ENCODE measurements around the gene SDC4. TPM values are rescaled to one million over a fixed set of nuclear protein-coding genes. Genes with fewer than 3 reads are reported as not detected.

SDC4 gene
- total and polyA plus RNA-seq, 2 experiments from 2014 or later, result 410 to 454 TPM

- H3K27me3 ChIP-seq (replicated peaks; ENCODE audit: insufficient read depth), result no peaks in the 10 kb centered on the region
- no peak for TF ChIP-seq EZH2 (IDR thresholded peaks at IDR 0.05; ENCODE audit: insufficient read depth, poor library complexity, severe bottlenecking)
- TF ChIP-seq EZH2phosphoT487 (IDR thresholded peaks at IDR 0.05; ENCODE audit: insufficient read depth, low read depth), result no peak
- H3K4me1 ChIP-seq (ENCODE audit: insufficient read depth), result no peaks in the 10 kb centered on the region
- 0 out of 2 replicates have a peak overlapping the region, but pooled peaks have one; percentile 3 for H3K27ac ChIP-seq
- no peak overlapping the region for H3K9ac ChIP-seq
- no peak for DNase-seq
- no peaks in the 10 kb centered on the region for H3K9me3 ChIP-seq (ENCODE audit: low read depth)
- peaks cover 47% of the 10 kb centered on the region for H3K36me3 ChIP-seq (ENCODE audit: low read depth)
- H2AFZ ChIP-seq, result no peak overlapping the region
- no peak overlapping the region for H3K4me3 ChIP-seq
- in situ Hi-C loops (cut with MboI), result no loop called here
- 59 to 75% methylated on average over 4 to 6 of the region's 6 CpGs for WGBS, 2 experiments (ENCODE audit: low coverage in 1 of 2, low lambda C conversion rate in 2 of 2, missing lambda C conversion rate in 2 of 2)
- peaks cover 80% of the 10 kb centered on the region for H3F3A ChIP-seq (ENCODE audit: insufficient read depth)
- H4K20me1 ChIP-seq (ENCODE audit: insufficient read depth), result no peaks in the 10 kb centered on the region
- no peak overlapping the region for H3K4me2 ChIP-seq (ENCODE audit: unreplicated experiment)
- no peaks in the 10 kb centered on the region for H3K9me2 ChIP-seq (ENCODE audit: insufficient read depth)
- H3K79me2 ChIP-seq (ENCODE audit: insufficient read depth), result peaks cover 24% of the 10 kb centered on the region
Observed at GRCh38 chr20:45325371-45325770, 22.9 kb downstream of the SDC4 start.

GRCh38 chr20:45323731-45324130, 24.5 kb downstream of the SDC4 start:
- H3K9me3 ChIP-seq (ENCODE audit: low read depth), result no peaks in the 10 kb centered on the region
- peaks cover 63% of the 10 kb centered on the region for H3F3A ChIP-seq (ENCODE audit: insufficient read depth)
- H3K9me2 ChIP-seq (ENCODE audit: insufficient read depth), result no peaks in the 10 kb centered on the region
- H4K20me1 ChIP-seq (ENCODE audit: insufficient read depth), result no peaks in the 10 kb centered on the region
- H3K27ac ChIP-seq, result peak overlapping the region; percentile 39
- peaks cover 10% of the 10 kb centered on the region; the same call in 1 of the 2 replicates for H3K79me2 ChIP-seq (ENCODE audit: insufficient read depth)
- no peak overlapping the region for H3K9ac ChIP-seq
- in situ Hi-C loops (cut with MboI), result loop anchor here (5.0 kb wide), 1 partner anchor 119 kb away; no protein-coding TSS in a partner anchor
- no peak overlapping the region for H3K4me3 ChIP-seq
- no peaks in the 10 kb centered on the region for H3K4me1 ChIP-seq (ENCODE audit: insufficient read depth)
- no peak for TF ChIP-seq EZH2phosphoT487 (IDR thresholded peaks at IDR 0.05; ENCODE audit: insufficient read depth, low read depth)
- TF ChIP-seq EZH2 (IDR thresholded peaks at IDR 0.05; ENCODE audit: insufficient read depth, poor library complexity, severe bottlenecking), result no peak
- H3K27me3 ChIP-seq (replicated peaks; ENCODE audit: insufficient read depth), result no peaks in the 10 kb centered on the region
- H3K4me2 ChIP-seq (ENCODE audit: unreplicated experiment), result no peak overlapping the region
- peaks cover 30% of the 10 kb centered on the region for H3K36me3 ChIP-seq (ENCODE audit: low read depth)
- DNase-seq, result peak; percentile 68
- no peak overlapping the region for H2AFZ ChIP-seq

- in situ Hi-C loops (cut with MboI), result loop anchor here (5.0 kb wide), 1 partner anchor 119 kb away; no protein-coding TSS in a partner anchor
- H3K36me3 ChIP-seq (ENCODE audit: low read depth), result peaks cover 23% of the 10 kb centered on the region
- H3K9me3 ChIP-seq (ENCODE audit: low read depth), result no peaks in the 10 kb centered on the region
- H3K4me2 ChIP-seq (ENCODE audit: unreplicated experiment), result no peak overlapping the region
- H3K9me2 ChIP-seq (ENCODE audit: insufficient read depth), result no peaks in the 10 kb centered on the region
- DNase-seq, result peak; percentile 53
- TF ChIP-seq EZH2phosphoT487 (IDR thresholded peaks at IDR 0.05; ENCODE audit: insufficient read depth, low read depth), result no peak
- TF ChIP-seq EZH2 (IDR thresholded peaks at IDR 0.05; ENCODE audit: insufficient read depth, poor library complexity, severe bottlenecking), result no peak
- peak overlapping the region; percentile 39 for H3K27ac ChIP-seq
- peaks cover 3% of the 10 kb centered on the region; the same call in 1 of the 2 replicates for H3K79me2 ChIP-seq (ENCODE audit: insufficient read depth)
- 40 to 43% methylated on average over 7 of the region's 7 CpGs for WGBS, 2 experiments (ENCODE audit: low coverage in 1 of 2, low lambda C conversion rate in 2 of 2, missing lambda C conversion rate in 2 of 2)
- H3K9ac ChIP-seq, result no peak overlapping the region
- no peak overlapping the region for H2AFZ ChIP-seq
- no peaks in the 10 kb centered on the region for H3K27me3 ChIP-seq (replicated peaks; ENCODE audit: insufficient read depth)
- no peaks in the 10 kb centered on the region for H3K4me1 ChIP-seq (ENCODE audit: insufficient read depth)
- no peaks in the 10 kb centered on the region for H4K20me1 ChIP-seq (ENCODE audit: insufficient read depth)
- H3K4me3 ChIP-seq, result no peak overlapping the region
- peaks cover 55% of the 10 kb centered on the region for H3F3A ChIP-seq (ENCODE audit: insufficient read depth)
Observed at GRCh38 chr20:45322952-45323383, 25.3 kb downstream of the SDC4 start.

GRCh38 chr20:45320948-45321595, 27.2 kb downstream of the SDC4 start:
- Histone ChIP-seq H3K27me3 (replicated peaks; ENCODE audit: insufficient read depth) (peaks cover 3% of the 10 kb centered on the region; the same call in 1 of the 2 replicates), H3K9me3 (ENCODE audit: low read depth) (no peaks in the 10 kb centered on the region), H3K36me3 (ENCODE audit: low read depth) (peaks cover 12% of the 10 kb centered on the region), H2AFZ (no peak overlapping the region), H3K4me3 (no peak overlapping the region), H3K27ac (no peak overlapping the region), H3K9ac (no peak overlapping the region), H3K9me2 (ENCODE audit: insufficient read depth) (no peaks in the 10 kb centered on the region), H4K20me1 (ENCODE audit: insufficient read depth) (no peaks in the 10 kb centered on the region), H3K79me2 (ENCODE audit: insufficient read depth) (no peaks in the 10 kb centered on the region), H3K4me2 (ENCODE audit: unreplicated experiment) (no peak overlapping the region), H3F3A (ENCODE audit: insufficient read depth) (peaks cover 38% of the 10 kb centered on the region), H3K4me1 (ENCODE audit: insufficient read depth) (no peaks in the 10 kb centered on the region)
- DNase-seq, result no peak
- in situ Hi-C loops (cut with MboI), result loop anchor here (5.0 kb wide), 1 partner anchor 121 kb away; no protein-coding TSS in a partner anchor
- WGBS, 2 experiments (ENCODE audit: low coverage in 1 of 2, low lambda C conversion rate in 2 of 2, missing lambda C conversion rate in 2 of 2), result 84 to 86% methylated on average over 5 of the region's 5 CpGs
- TF ChIP-seq EZH2phosphoT487 (IDR thresholded peaks at IDR 0.05; ENCODE audit: insufficient read depth, low read depth), result no peak
- TF ChIP-seq EZH2 (IDR thresholded peaks at IDR 0.05; ENCODE audit: insufficient read depth, poor library complexity, severe bottlenecking), result no peak
